ENCODE measurements around the gene POLD4. TPM values are rescaled to one million over a fixed set of nuclear protein-coding genes. Genes with fewer than 3 reads are reported as not detected.
A peak's percentile ranks its signal among the peaks of the same experiment; 100 is the strongest.

Gene POLD4
- total and polyA plus RNA-seq, 9 donors = 12.5 to 87.8 (median 47.2) TPM

- TF ChIP-seq POLR2A (IDR thresholded peaks at IDR 0.05) (no peak), CTCF (IDR thresholded peaks at IDR 0.05) (peak in 1 of 3 donors; percentile 28)
Observed at GRCh38 chr11:67371189-67371910, 18.0 kb upstream of the POLD4 start.

GRCh38 chr11:67370351-67371076 lies 17.2 kb upstream of the POLD4 start:
- peaks cover 39% of the 10 kb centered on the region for H3K4me1 ChIP-seq (ENCODE audit: insufficient read depth)
- H3K4me3 ChIP-seq = no peak overlapping the region
- WGBS, 3 donors = 34 to 44% (median 36%) methylated on average over 13 to 14 of the region's 14 CpGs
- peak overlapping the region; percentile 33 to 62 for H3K27ac ChIP-seq
- peak in 3 of 5 donors; percentile 36 to 55 (median 38) for DNase-seq
- no peaks in the 10 kb centered on the region for H3K9me3 ChIP-seq
- H3K27me3 ChIP-seq = no peaks in the 10 kb centered on the region
- intact Hi-C loops (cut with DNase I) = no loop called here
- no peaks in the 10 kb centered on the region for H3K36me3 ChIP-seq
- no peak for TF ChIP-seq CTCF (IDR thresholded peaks at IDR 0.05)
- TF ChIP-seq POLR2A (IDR thresholded peaks at IDR 0.05) = no peak
- no peak for TF ChIP-seq EP300 (IDR thresholded peaks at IDR 0.05)

More at GRCh38 chr11:67371189-67371910, 18.0 kb upstream of the POLD4 start:
- 61 to 73% (median 69%) methylated on average over 8 of the region's 8 CpGs for WGBS, 3 donors
- peaks cover 32% of the 10 kb centered on the region for H3K4me1 ChIP-seq (ENCODE audit: insufficient read depth)
- DNase-seq = peak in 2 of 5 donors; percentile 36 to 45
- no peaks in the 10 kb centered on the region for H3K36me3 ChIP-seq
- intact Hi-C loops (cut with DNase I) = no loop called here
- peak overlapping the region; percentile 78 to 85 for H3K27ac ChIP-seq
- no peaks in the 10 kb centered on the region for H3K9me3 ChIP-seq
- no peaks in the 10 kb centered on the region for H3K27me3 ChIP-seq
- H3K4me3 ChIP-seq = peak overlapping the region; percentile 69

GRCh38 chr11:67369801-67370284 lies 16.5 kb upstream of the POLD4 start:
- peak overlapping the region; percentile 33 to 62 for H3K27ac ChIP-seq
- no peaks in the 10 kb centered on the region for H3K36me3 ChIP-seq
- no peaks in the 10 kb centered on the region for H3K9me3 ChIP-seq
- no peak overlapping the region for H3K4me3 ChIP-seq
- peaks cover 39% of the 10 kb centered on the region for H3K4me1 ChIP-seq (ENCODE audit: insufficient read depth)
- DNase-seq = peak in 2 of 5 donors; percentile 53
- 25 to 46% (median 31%) methylated on average over 12 of the region's 12 CpGs for WGBS, 3 donors
- intact Hi-C loops (cut with DNase I) = no loop called here
- no peaks in the 10 kb centered on the region for H3K27me3 ChIP-seq
- no peak for TF ChIP-seq CTCF (IDR thresholded peaks at IDR 0.05)
- TF ChIP-seq EP300 (IDR thresholded peaks at IDR 0.05) = no peak
- TF ChIP-seq POLR2A (IDR thresholded peaks at IDR 0.05) = no peak

- Histone ChIP-seq H3K27ac (peak overlapping the region; percentile 33 to 52), H3K4me1 (ENCODE audit: insufficient read depth) (peaks cover 39% of the 10 kb centered on the region), H3K9me3 (no peaks in the 10 kb centered on the region), H3K4me3 (no peak overlapping the region), H3K36me3 (no peaks in the 10 kb centered on the region), H3K27me3 (no peaks in the 10 kb centered on the region)
- no peak for DNase-seq
- intact Hi-C loops (cut with DNase I) = no loop called here
- 83 to 89% (median 89%) methylated on average over 8 of the region's 8 CpGs for WGBS, 3 donors
- no peak for TF ChIP-seq POLR2A (IDR thresholded peaks at IDR 0.05)
- TF ChIP-seq CTCF (IDR thresholded peaks at IDR 0.05) = no peak
- TF ChIP-seq EP300 (IDR thresholded peaks at IDR 0.05) = no peak
Observed at GRCh38 chr11:67369275-67369674, 15.9 kb upstream of the POLD4 start.
